ENCODE results near the gene NID2. TPM values are rescaled to one million over a fixed set of nuclear protein-coding genes. Genes with fewer than 3 reads are reported as not detected.

Gene NID2
- total and polyA plus RNA-seq, 2 donors (not counting 1 experiment from before 2014, with no cell fraction given), result 181 to 2,513 TPM

DNA sequence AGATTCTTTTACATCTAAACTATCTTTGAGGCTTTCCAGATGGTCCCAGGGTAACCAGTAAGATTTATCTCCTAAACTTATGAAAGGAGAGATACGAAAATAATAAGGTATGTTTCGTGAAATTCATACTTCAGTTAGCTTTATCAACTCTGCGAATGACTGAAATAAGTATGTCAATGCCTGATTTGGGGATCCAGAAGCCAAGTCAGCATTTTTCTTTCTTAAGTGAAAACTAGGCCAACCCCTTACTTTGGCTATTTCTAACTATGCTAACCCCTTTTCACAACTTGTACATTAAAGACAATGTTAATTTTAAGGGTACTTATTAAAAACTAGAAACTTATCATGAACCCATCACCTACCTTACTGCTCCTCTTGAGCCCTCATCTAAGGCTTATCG lies 26.9 kb upstream of the NID2 start:
- H3K4me1 ChIP-seq (ENCODE audit: control insufficient read depth, extremely low read depth, insufficient read depth, low read length), result no peaks in the 10 kb centered on the region
- no peak overlapping the region for H3K4me2 ChIP-seq (ENCODE audit: extremely low read depth, insufficient read depth, low read length)
- TF ChIP-seq EZH2 (IDR thresholded peaks at IDR 0.05; ENCODE audit: low read length, missing control alignments), result no peak
- TF ChIP-seq, protein P1, sequence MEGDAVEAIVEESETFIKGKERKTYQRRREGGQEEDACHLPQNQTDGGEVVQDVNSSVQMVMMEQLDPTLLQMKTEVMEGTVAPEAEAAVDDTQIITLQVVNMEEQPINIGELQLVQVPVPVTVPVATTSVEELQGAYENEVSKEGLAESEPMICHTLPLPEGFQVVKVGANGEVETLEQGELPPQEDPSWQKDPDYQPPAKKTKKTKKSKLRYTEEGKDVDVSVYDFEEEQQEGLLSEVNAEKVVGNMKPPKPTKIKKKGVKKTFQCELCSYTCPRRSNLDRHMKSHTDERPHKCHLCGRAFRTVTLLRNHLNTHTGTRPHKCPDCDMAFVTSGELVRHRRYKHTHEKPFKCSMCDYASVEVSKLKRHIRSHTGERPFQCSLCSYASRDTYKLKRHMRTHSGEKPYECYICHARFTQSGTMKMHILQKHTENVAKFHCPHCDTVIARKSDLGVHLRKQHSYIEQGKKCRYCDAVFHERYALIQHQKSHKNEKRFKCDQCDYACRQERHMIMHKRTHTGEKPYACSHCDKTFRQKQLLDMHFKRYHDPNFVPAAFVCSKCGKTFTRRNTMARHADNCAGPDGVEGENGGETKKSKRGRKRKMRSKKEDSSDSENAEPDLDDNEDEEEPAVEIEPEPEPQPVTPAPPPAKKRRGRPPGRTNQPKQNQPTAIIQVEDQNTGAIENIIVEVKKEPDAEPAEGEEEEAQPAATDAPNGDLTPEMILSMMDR (conservative IDR thresholded peaks at IDR 0.05 in 1 of 2, IDR thresholded peaks at IDR 0.05 in 1 of 2; ENCODE audit: low read depth in 1 of 2, low read length in 2 of 2), result no peak
- no peaks in the 10 kb centered on the region for H4K20me1 ChIP-seq (ENCODE audit: control insufficient read depth, extremely low read depth, insufficient read depth, low read length)
- no peaks in the 10 kb centered on the region for H3K36me3 ChIP-seq (ENCODE audit: control insufficient read depth, insufficient read depth, low read length)
- no peak overlapping the region for H3K9ac ChIP-seq (ENCODE audit: insufficient read depth, low read length)
- H3K4me3 ChIP-seq (replicated peaks in 1 of 4; ENCODE audit: control extremely low read depth in 1 of 4, insufficient read depth in 1 of 4, low read depth in 3 of 4, low read length in 4 of 4), result no peak overlapping the region
- H2AFZ ChIP-seq (ENCODE audit: low read length), result no peak overlapping the region
- no peaks in the 10 kb centered on the region for H3K9me3 ChIP-seq (ENCODE audit: control insufficient read depth, insufficient read depth, low read depth, low read length)
- H3K79me2 ChIP-seq (ENCODE audit: control insufficient read depth, insufficient read depth, low read length), result no peaks in the 10 kb centered on the region
- DNase-seq (ENCODE audit: low read depth in 2 of 2), result no peak
- no peak overlapping the region for H3K27ac ChIP-seq (ENCODE audit: insufficient read depth, low read length)
- no peaks in the 10 kb centered on the region for H3K27me3 ChIP-seq (ENCODE audit: control insufficient read depth, insufficient read depth, low read length)

DNA sequence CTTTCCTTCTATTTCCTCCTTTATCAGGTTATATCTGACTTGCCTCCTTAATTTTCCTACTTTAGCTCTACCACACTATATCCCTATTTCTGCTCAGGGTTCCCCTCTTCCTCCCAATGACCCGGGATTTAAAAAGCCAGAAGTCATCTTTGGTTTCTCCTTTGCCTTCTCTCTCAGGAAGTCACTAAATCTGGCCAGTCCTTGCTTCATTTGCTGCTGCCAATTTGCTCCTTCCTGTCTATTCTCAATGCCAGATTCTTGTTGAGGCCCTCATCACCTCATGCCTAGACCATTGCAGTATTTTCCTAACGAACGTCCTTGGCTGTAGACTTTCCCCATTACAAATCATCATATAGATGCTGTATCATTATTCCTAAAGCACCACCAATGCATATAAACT lies 26.5 kb upstream of the NID2 start:
- no peak overlapping the region for H3K4me3 ChIP-seq (replicated peaks in 1 of 4; ENCODE audit: control extremely low read depth in 1 of 4, insufficient read depth in 1 of 4, low read depth in 3 of 4, low read length in 4 of 4)

DNA sequence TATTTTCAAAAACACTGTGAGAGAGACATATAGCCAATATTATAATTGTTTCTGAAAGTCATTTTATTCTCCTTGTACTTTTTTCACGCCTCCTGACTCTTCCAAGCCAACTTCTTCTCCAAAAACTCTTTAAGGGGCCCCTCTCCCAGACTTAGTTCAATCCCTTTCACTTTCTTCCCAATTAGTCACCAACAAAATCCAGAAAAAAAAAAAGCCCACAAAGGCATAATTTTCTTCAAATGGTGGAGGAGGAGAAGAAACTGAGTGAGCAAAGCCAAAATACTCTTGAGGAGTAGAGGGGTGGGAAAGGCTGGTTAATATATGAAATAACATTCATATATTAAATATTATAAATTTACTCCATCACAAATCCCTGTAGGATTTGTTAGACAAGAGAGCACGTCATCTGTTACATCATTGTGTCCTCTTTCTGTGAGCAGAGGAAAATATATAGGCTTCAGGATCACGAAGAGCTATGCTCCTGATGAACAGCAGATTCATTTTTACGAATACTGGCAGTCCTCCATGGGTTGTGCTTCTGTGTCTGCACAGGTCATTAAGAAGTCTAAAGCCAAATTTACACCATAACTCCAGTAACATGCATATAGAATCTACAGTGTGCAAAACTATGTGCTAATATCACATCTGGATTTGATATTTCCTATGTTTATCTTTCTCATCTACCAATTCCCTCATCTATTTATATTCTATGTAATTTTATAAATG lies 25.9 kb upstream of the NID2 start:
- Histone ChIP-seq H3K9me3 (ENCODE audit: control insufficient read depth, insufficient read depth, low read depth, low read length) (no peaks in the 10 kb centered on the region), H3K79me2 (ENCODE audit: control insufficient read depth, insufficient read depth, low read length) (no peaks in the 10 kb centered on the region), H3K4me2 (ENCODE audit: extremely low read depth, insufficient read depth, low read length) (no peak overlapping the region), H3K4me1 (ENCODE audit: control insufficient read depth, extremely low read depth, insufficient read depth, low read length) (no peaks in the 10 kb centered on the region), H3K27ac (ENCODE audit: insufficient read depth, low read length) (no peak overlapping the region), H3K36me3 (ENCODE audit: control insufficient read depth, insufficient read depth, low read length) (no peaks in the 10 kb centered on the region), H2AFZ (ENCODE audit: low read length) (no peak overlapping the region), H3K9ac (ENCODE audit: insufficient read depth, low read length) (no peak overlapping the region), H3K27me3 (ENCODE audit: control insufficient read depth, insufficient read depth, low read length) (no peaks in the 10 kb centered on the region), H4K20me1 (ENCODE audit: control insufficient read depth, extremely low read depth, insufficient read depth, low read length) (no peaks in the 10 kb centered on the region), H3K4me3 (replicated peaks in 1 of 4; ENCODE audit: control extremely low read depth in 1 of 4, insufficient read depth in 1 of 4, low read depth in 3 of 4, low read length in 4 of 4) (no peak overlapping the region)
- TF ChIP-seq, protein P1 (conservative IDR thresholded peaks at IDR 0.05 in 1 of 2, IDR thresholded peaks at IDR 0.05 in 1 of 2; ENCODE audit: low read depth in 1 of 2, low read length in 2 of 2), result no peak
- TF ChIP-seq EZH2 (IDR thresholded peaks at IDR 0.05; ENCODE audit: low read length, missing control alignments), result no peak
- DNase-seq (ENCODE audit: low read depth in 2 of 2), result peak in 1 of 2 donors; percentile 39

More for the DNA sequence above, 26.5 kb upstream of the NID2 start:
- Histone ChIP-seq H3K27me3 (ENCODE audit: control insufficient read depth, insufficient read depth, low read length) (no peaks in the 10 kb centered on the region), H3K27ac (ENCODE audit: insufficient read depth, low read length) (no peak overlapping the region), H3K79me2 (ENCODE audit: control insufficient read depth, insufficient read depth, low read length) (no peaks in the 10 kb centered on the region), H3K9ac (ENCODE audit: insufficient read depth, low read length) (no peak overlapping the region), H3K4me2 (ENCODE audit: extremely low read depth, insufficient read depth, low read length) (no peak overlapping the region), H3K36me3 (ENCODE audit: control insufficient read depth, insufficient read depth, low read length) (no peaks in the 10 kb centered on the region), H3K9me3 (ENCODE audit: control insufficient read depth, insufficient read depth, low read depth, low read length) (no peaks in the 10 kb centered on the region), H2AFZ (ENCODE audit: low read length) (no peak overlapping the region), H4K20me1 (ENCODE audit: control insufficient read depth, extremely low read depth, insufficient read depth, low read length) (no peaks in the 10 kb centered on the region), H3K4me1 (ENCODE audit: control insufficient read depth, extremely low read depth, insufficient read depth, low read length) (no peaks in the 10 kb centered on the region)
- TF ChIP-seq, protein P1 (conservative IDR thresholded peaks at IDR 0.05 in 1 of 2, IDR thresholded peaks at IDR 0.05 in 1 of 2; ENCODE audit: low read depth in 1 of 2, low read length in 2 of 2), result no peak
- no peak for TF ChIP-seq EZH2 (IDR thresholded peaks at IDR 0.05; ENCODE audit: low read length, missing control alignments)
- DNase-seq (ENCODE audit: low read depth in 2 of 2), result no peak
